DND-41 (cell line): ENCODE results near the gene NPFFR1.

Experiments used
- CTCF ChIP-seq: IDR thresholded peaks from 2 replicates; pipeline ENCODE4 v1.5.1; 2012; ENCODE audit warnings: borderline replicate concordance, low read length, moderate library complexity, mild to moderate bottlenecking; ENCODE audit not compliant: poor library complexity, severe bottlenecking; ENCODE audit errors: extremely low read depth
- EZH2 ChIP-seq: IDR thresholded peaks from 3 replicates; pipeline ENCODE4 v1.6.1; 2012; ENCODE audit warnings: borderline replicate concordance, low read depth, mild to moderate bottlenecking, moderate library complexity, low read length, inconsistent platforms; ENCODE audit not compliant: severe bottlenecking

GRCh38 chr10:70306181-70306705 lies 22.4 kb upstream of the NPFFR1 start:
- TF ChIP-seq CTCF = no peak
- TF ChIP-seq EZH2 = no peak
